Measurements from ENCODE around the gene ABL2. TPM values are rescaled to one million over a fixed set of nuclear protein-coding genes. Genes with fewer than 3 reads are reported as not detected.

The ABL2 gene
- total and polyA plus RNA-seq, 8 donors = 1.3 to 26.6 (median 6.7) TPM

GRCh38 chr1:179052776-179053175 is 176.7 kb downstream of the ABL2 start:
- Histone ChIP-seq H3K27ac (no peak overlapping the region), H3K4me1 (peaks cover 0 to 3% (median 1%) of the 10 kb centered on the region in 4 donors), H3K27me3 (no peaks in the 10 kb centered on the region), H3K9me3 (no peaks in the 10 kb centered on the region), H3K4me3 (no peak overlapping the region), H3K36me3 (peaks cover 0 to 37% (median 26%) of the 10 kb centered on the region in 4 donors)
- DNase-seq = no peak
- 69 to 81% (median 72%) methylated on average over 2 of the region's 2 CpGs for WGBS, 5 donors
- TF ChIP-seq EP300 (IDR thresholded peaks at IDR 0.05) (no peak), CTCF (IDR thresholded peaks at IDR 0.05) (no peak), POLR2AphosphoS5 (IDR thresholded peaks at IDR 0.05) (no peak), POLR2A (IDR thresholded peaks at IDR 0.05) (no peak)
- intact Hi-C loops (cut with DNase I; ENCODE audit: low total_unique reads) = no loop called here

Small RNAs within 50 kb of the gene (small RNA-seq; reads per million reads assigned to genes)
- gene AL512326.2 (0 reads per million in 4 donors), gene AL512326.3 (0 reads per million in 4 donors), gene EIF4A1P11 (0 reads per million in 4 donors), gene RF00272 (0 reads per million in 4 donors)

Other genes starting within 250 kb of the ABL2 start
- gene FAM20B, start 203.8 kb downstream of the ABL2 start, total RNA-seq = 10 to 100 TPM; 17.4 to 43.3 (median 26.3) TPM
- 1 to 10 TPM; 8.1 to 9.2 (median 8.8) TPM for gene FAM20B, start 203.8 kb downstream of the ABL2 start, polyA plus RNA-seq
- gene TOR3A, start 147.6 kb downstream of the ABL2 start, total RNA-seq = 100 to 1,000 TPM in 1 of 5 donors, 10 to 100 TPM in 3, 1 to 10 TPM in 1; 5.3 to 285 (median 32.1) TPM
- gene TOR3A, start 147.6 kb downstream of the ABL2 start, polyA plus RNA-seq = 10 to 100 TPM in 2 of 3 donors, 1 to 10 TPM in 1; 8.2 to 13.3 (median 10.6) TPM
- 100 to 1,000 TPM in 1 of 5 donors, 10 to 100 TPM in 2, 1 to 10 TPM in 2; 2.9 to 179 (median 10.7) TPM for gene SOAT1, start 64.1 kb upstream of the ABL2 start, total RNA-seq
- 1 to 10 TPM; 2.9 to 4.4 (median 4.3) TPM for gene SOAT1, start 64.1 kb upstream of the ABL2 start, polyA plus RNA-seq
- 10 to 100 TPM in 1 of 5 donors, 1 to 10 TPM in 2, not detected in 2; 1.2 to 18.4 (median 3.2) TPM for gene AXDND1, start 136.3 kb upstream of the ABL2 start, total RNA-seq
- gene AXDND1, start 136.3 kb upstream of the ABL2 start, polyA plus RNA-seq = 1 to 10 TPM in 2 of 3 donors, under 1 TPM in 1; 0.55 to 8.1 (median 2.1) TPM